ENCODE measurements around the gene PRKRA.
"Not testable (repeated sequence)": the region's sequence is repeated elsewhere in the genome, so short reads cannot be mapped to it uniquely, and the experiment has no call there.

The PRKRA gene

DNA sequence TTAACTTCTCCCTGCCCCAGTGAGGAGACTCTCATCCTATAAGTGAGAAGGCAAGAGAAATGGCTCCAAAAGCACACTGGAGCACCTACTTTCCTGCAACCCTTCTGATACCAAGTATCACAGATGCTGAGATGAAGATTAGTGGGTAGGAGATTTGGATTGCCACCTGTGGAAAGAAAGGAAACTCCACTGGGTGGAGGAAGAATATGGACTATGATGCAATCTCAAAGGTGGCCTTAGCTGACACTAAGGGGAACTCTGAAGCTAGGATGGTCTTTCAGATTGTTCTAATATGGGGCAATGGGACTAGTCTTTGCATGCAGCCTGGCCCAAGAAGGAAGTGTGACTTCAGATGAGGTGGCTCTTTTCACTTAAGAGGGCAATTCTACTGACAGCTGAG is 21.6 kb downstream of the PRKRA start:
- peaks cover 3% of the 10 kb centered on the region for H3K36me3 ChIP-seq

DNA sequence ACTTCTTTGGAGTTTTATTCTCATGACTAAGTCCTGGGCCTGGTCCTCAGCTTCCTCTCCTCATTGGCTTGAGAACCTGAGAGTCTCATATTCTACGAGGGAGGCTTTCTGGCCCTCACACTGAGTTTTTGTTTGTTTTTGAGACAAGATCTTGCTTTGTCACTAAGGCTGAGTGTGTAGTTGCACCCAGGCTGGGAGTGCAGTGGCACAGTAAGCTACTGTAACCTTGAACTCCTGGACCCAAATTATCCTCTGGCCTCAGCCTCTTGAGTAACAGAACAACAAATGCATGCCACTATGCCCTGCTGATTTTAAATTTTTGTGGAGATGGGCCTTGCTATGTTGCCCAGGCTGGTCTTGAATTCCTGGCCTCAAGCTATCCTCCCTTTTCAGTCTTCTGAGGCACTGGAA is 22.6 kb downstream of the PRKRA start:
- DNase-seq: no peak
- Histone ChIP-seq H3K27me3 (no peaks in the 10 kb centered on the region), H3K4me1 (no peaks in the 10 kb centered on the region), H3K9me3 (no peaks in the 10 kb centered on the region), H3K36me3 (peaks cover 3% of the 10 kb centered on the region), H3K4me3 (ENCODE audit: low read depth, low read length) (no peak overlapping the region)
- TF ChIP-seq, protein P1, sequence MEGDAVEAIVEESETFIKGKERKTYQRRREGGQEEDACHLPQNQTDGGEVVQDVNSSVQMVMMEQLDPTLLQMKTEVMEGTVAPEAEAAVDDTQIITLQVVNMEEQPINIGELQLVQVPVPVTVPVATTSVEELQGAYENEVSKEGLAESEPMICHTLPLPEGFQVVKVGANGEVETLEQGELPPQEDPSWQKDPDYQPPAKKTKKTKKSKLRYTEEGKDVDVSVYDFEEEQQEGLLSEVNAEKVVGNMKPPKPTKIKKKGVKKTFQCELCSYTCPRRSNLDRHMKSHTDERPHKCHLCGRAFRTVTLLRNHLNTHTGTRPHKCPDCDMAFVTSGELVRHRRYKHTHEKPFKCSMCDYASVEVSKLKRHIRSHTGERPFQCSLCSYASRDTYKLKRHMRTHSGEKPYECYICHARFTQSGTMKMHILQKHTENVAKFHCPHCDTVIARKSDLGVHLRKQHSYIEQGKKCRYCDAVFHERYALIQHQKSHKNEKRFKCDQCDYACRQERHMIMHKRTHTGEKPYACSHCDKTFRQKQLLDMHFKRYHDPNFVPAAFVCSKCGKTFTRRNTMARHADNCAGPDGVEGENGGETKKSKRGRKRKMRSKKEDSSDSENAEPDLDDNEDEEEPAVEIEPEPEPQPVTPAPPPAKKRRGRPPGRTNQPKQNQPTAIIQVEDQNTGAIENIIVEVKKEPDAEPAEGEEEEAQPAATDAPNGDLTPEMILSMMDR (IDR thresholded peaks at IDR 0.05; ENCODE audit: low read depth, low read length): no peak

More for the DNA sequence above, 21.6 kb downstream of the PRKRA start:
- Histone ChIP-seq H3K27me3 (no peaks in the 10 kb centered on the region), H3K4me3 (ENCODE audit: low read depth, low read length) (no peak overlapping the region), H3K4me1 (no peaks in the 10 kb centered on the region), H3K9me3 (no peaks in the 10 kb centered on the region)
- no peak for DNase-seq
- TF ChIP-seq, protein P1 (IDR thresholded peaks at IDR 0.05; ENCODE audit: low read depth, low read length): no peak

DNA sequence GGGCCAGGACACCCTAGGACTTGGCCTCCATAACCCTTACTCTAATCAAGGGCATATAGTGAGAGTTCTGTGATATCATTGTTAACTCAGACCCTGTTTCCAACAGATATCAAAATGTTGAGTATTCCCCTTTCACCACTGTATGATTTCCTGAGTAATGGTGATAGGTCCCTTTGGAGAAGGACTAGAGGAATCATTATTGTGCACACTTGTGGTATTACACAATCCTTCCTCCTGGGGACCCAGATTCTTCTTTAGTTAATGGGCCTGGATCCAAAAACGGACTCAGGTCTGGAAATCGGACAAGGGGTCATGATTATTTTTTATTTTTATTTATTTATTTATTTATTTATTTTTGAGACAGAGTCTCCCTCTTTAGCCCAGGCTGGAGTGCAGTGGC is 23.5 kb downstream of the PRKRA start:
- peaks cover 3% of the 10 kb centered on the region for H3K36me3 ChIP-seq
- TF ChIP-seq, protein P1 (IDR thresholded peaks at IDR 0.05; ENCODE audit: low read depth, low read length): no peak

DNA sequence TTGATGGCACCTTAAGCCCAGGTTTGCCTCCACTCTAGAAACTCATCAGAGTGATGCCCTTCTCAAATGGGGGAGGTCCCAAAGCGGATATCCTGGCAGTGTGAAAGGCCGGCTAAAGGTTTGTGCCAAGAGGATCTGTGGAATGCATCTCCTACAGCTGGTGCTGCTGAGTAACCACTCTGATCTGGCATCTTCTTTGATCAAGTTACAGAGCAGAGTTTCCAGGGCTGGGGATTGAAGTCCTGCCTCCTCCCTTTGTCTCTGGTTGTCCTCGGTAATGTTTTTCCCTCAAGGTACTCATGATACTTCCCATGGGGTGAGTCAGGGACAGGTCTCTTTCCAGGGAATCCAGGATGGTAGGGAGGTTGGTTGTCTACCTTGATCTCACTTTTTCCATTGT is 24.6 kb downstream of the PRKRA start:
- Histone ChIP-seq H3K36me3 (no peaks in the 10 kb centered on the region; the same call in 1 of the 2 replicates), H3K4me1 (no peaks in the 10 kb centered on the region), H3K27me3 (no peaks in the 10 kb centered on the region), H3K9me3 (no peaks in the 10 kb centered on the region), H3K4me3 (ENCODE audit: low read depth, low read length) (no peak overlapping the region)
- no peak for DNase-seq
- TF ChIP-seq, protein P1 (IDR thresholded peaks at IDR 0.05; ENCODE audit: low read depth, low read length): no peak

More for the DNA sequence above, 23.5 kb downstream of the PRKRA start:
- Histone ChIP-seq H3K27me3 (no peaks in the 10 kb centered on the region), H3K9me3 (no peaks in the 10 kb centered on the region), H3K4me3 (ENCODE audit: low read depth, low read length) (no peak overlapping the region), H3K4me1 (no peaks in the 10 kb centered on the region)
- no peak for DNase-seq

DNA sequence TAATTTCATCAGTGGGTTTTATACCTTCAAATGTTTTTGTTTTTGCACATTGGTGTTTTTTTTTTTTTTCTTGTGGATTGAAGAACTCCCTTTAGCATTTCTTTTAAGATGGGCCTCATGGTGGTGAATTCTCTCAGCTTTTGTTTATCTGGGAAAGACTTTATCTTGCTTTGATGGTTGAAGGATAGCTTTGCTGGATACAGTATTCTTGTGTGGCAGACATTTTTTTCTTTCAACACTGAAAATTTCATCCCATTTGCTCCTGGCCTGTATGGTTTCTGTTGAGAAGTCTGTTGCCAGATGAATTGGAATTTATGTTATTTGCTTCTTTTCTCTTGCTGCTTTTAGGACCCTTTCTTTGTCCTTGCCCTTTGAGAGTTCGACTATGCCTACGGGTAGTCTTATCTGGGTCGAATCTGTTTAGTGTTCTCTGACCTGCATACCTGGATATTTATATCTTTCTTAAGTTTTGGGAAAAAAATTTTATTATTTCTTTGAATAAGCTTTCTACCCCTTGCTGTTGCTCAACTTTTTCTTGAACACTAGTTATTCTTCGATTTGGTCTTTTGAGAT is 25.6 kb downstream of the PRKRA start:
- TF ChIP-seq, protein P1 (IDR thresholded peaks at IDR 0.05; ENCODE audit: low read depth, low read length): no peak
- Histone ChIP-seq H3K4me1 (no peaks in the 10 kb centered on the region), H3K36me3 (no peaks in the 10 kb centered on the region; the same call in 1 of the 2 replicates)

DNA sequence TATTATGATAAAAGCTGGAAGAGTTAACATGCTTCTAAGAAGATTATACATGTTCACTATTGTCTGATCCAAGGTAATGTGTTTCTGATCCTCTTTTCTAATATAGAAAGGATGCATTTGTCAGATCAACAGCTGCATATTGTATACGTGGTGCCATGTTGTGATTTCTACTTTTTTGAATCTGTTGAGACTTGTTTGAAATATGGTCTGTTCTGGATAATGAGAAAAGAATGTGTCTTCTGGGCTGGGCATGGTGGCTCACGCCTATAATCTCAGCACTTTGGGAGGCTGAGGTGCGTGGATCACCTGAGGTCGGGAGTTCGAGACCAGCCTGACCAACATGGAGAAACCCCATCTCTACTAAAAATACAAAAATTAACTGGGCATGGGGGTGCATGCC is 27.2 kb downstream of the PRKRA start:
- H3K4me1 ChIP-seq; DNase-seq; H3K36me3 ChIP-seq; H3K4me3 ChIP-seq (ENCODE audit: low read depth, low read length); H3K9me3 ChIP-seq; H3K27me3 ChIP-seq: not testable (repeated sequence)

More for the DNA sequence above, 25.6 kb downstream of the PRKRA start:
- no peaks in the 10 kb centered on the region for H3K9me3 ChIP-seq
- DNase-seq: no peak
- no peaks in the 10 kb centered on the region for H3K27me3 ChIP-seq
- H3K4me3 ChIP-seq (ENCODE audit: low read depth, low read length): no peak overlapping the region
